Kidney epithelial cell (primary cell): ENCODE data around the gene IGHMBP2. TPM values are rescaled to one million over a fixed set of nuclear protein-coding genes. Genes with fewer than 3 reads are reported as not detected.

ENCODE experiments used
- DNase-seq: peaks from one replicate; pipeline ENCODE4 v3.0.0-alpha.2; 2010; ENCODE audit warnings: low read depth
- H3K27me3 ChIP-seq: 2 replicates; pipeline ENCODE4 v1.6.0; 2011; ENCODE audit warnings: low read length; ENCODE audit not compliant: control insufficient read depth, insufficient read depth
- H3K36me3 ChIP-seq: 2 replicates; pipeline ENCODE4 v1.5.1; 2011; ENCODE audit warnings: low read length; ENCODE audit not compliant: control insufficient read depth, insufficient read depth
- H3K4me3 ChIP-seq: 2 replicates; pipeline ENCODE4 v1.5.1; 2011; ENCODE audit warnings: low read depth, mild to moderate bottlenecking, control low read depth, low read length
- CTCF ChIP-seq: IDR thresholded peaks from 2 replicates; pipeline ENCODE4 v1.5.1; 2011; ENCODE audit warnings: mild to moderate bottlenecking, moderate library complexity, low read length, control low read depth, inconsistent platforms; ENCODE audit not compliant: insufficient read depth, poor library complexity, severe bottlenecking
- total RNA-seq: library from RNA; depleted of rRNA; stranded (reverse); fragments of >200 nt; gene quantifications from 2 replicates; pipeline ENCODE4 v1.2.3, GENCODE V29; 2015

Gene IGHMBP2
- total RNA-seq, 1 donor from 2014 or later: 12.4 TPM

- TF ChIP-seq CTCF: no peak
- no peak overlapping the region for H3K4me3 ChIP-seq
- H3K27me3 ChIP-seq: peaks cover 5% of the 10 kb centered on the region
- DNase-seq: no peak
- H3K36me3 ChIP-seq: no peaks in the 10 kb centered on the region
Observed at GRCh38 chr11:68956547-68957254, 53.0 kb downstream of the IGHMBP2 start.

GRCh38 chr11:68958211-68958610 is 54.5 kb downstream of the IGHMBP2 start:
- Histone ChIP-seq H3K36me3 (no peaks in the 10 kb centered on the region), H3K4me3 (no peak overlapping the region), H3K27me3 (peaks cover 5% of the 10 kb centered on the region)
- TF ChIP-seq CTCF: no peak
- no peak for DNase-seq

- Histone ChIP-seq H3K27me3 (peaks cover 5% of the 10 kb centered on the region), H3K36me3 (no peaks in the 10 kb centered on the region), H3K4me3 (no peak overlapping the region)
- TF ChIP-seq CTCF: no peak
- no peak for DNase-seq
Observed at GRCh38 chr11:68959465-68960293, 56.0 kb downstream of the IGHMBP2 start.

- TF ChIP-seq CTCF: no peak
- H3K4me3 ChIP-seq: no peak overlapping the region
- DNase-seq: no peak
- peaks cover 5% of the 10 kb centered on the region for H3K27me3 ChIP-seq
- H3K36me3 ChIP-seq: no peaks in the 10 kb centered on the region
Observed at GRCh38 chr11:68960294-68961071, 56.8 kb downstream of the IGHMBP2 start.

DNA sequence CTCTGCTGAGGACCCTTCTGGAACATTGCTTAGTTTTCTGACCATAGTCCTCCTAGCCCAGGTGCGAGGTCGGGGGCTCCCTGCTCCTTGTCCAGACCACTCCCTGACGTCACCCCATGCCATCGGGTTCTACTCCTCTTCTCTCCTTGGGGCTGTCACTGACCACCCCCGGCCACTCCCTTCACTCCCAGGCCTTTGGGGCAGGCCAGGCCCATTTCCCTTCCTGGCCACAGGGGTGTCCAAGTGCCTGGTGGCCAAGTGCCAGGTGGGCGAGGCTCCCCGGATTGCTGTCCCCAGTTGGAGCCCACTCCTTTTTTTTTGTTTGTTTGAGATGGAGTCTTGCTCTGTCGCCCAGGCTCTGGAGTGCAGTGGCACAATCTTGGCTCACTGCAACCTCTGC is 57.6 kb downstream of the IGHMBP2 start:
- no peak overlapping the region for H3K4me3 ChIP-seq
- TF ChIP-seq CTCF: no peak
- DNase-seq: no peak
- peaks cover 5% of the 10 kb centered on the region for H3K27me3 ChIP-seq
- H3K36me3 ChIP-seq: no peaks in the 10 kb centered on the region
